Spleen (tissue), 11 donors: Measurements from ENCODE around the gene SVOP. TPM values are rescaled to one million over a fixed set of nuclear protein-coding genes. Genes with fewer than 3 reads are reported as not detected.
"Not testable (repeated sequence)": the region's sequence is repeated elsewhere in the genome, so short reads cannot be mapped to it uniquely, and the experiment has no call there.

Experiments used
- DNase-seq: peaks from one replicate; pipeline ENCODE4 v3.0.0-alpha.2; 2020
- H3K27ac ChIP-seq, 8 donors: fragments of 200-600 bp; sonication (generic) in 7 of 8; 1 replicate in 4 of 8; 2 replicates in 4 of 8; pipeline versions ENCODE4 v1.5.0 to v1.8.0; 2016 to 2021; ENCODE audit warnings: inconsistent platforms in 4 of 8, mild to moderate bottlenecking in 4 of 8, moderate library complexity in 1 of 8
- H3K27me3 ChIP-seq, 7 donors: fragments of 200-600 bp; sonication (generic) in 6 of 7; replicated peaks in 1 of 7; 1 replicate in 4 of 7; 2 replicates in 3 of 7; pipeline versions ENCODE4 v1.5.0 to v1.8.0; 2016 to 2021; ENCODE audit warnings: inconsistent platforms in 3 of 7, mild to moderate bottlenecking in 1 of 7
- H3K36me3 ChIP-seq, 6 donors: fragments of 200-600 bp; sonication (generic) in 5 of 6; 1 replicate in 4 of 6; 2 replicates in 2 of 6; pipeline versions ENCODE4 v1.5.0 to v1.8.0; 2016 to 2021; ENCODE audit warnings: inconsistent platforms in 2 of 6
- H3K4me1 ChIP-seq, 6 donors: fragments of 200-600 bp; sonication (generic) in 5 of 6; 1 replicate in 3 of 6; 2 replicates in 3 of 6; pipeline versions ENCODE4 v1.5.0 to v1.8.0; 2016 to 2021; ENCODE audit warnings: inconsistent platforms in 3 of 6
- H3K4me3 ChIP-seq, 8 donors: fragments of 200-600 bp; sonication (generic) in 7 of 8; 1 replicate in 4 of 8; 2 replicates in 4 of 8; pipeline versions ENCODE4 v1.5.0 to v1.8.0; 2016 to 2021; ENCODE audit warnings: inconsistent platforms in 4 of 8, mild to moderate bottlenecking in 4 of 8, moderate library complexity in 2 of 8
- H3K9me3 ChIP-seq, 8 donors: fragments of 200-600 bp; sonication (generic) in 7 of 8; 1 replicate in 4 of 8; 2 replicates in 4 of 8; pipeline versions ENCODE4 v1.5.0 to v1.8.0; 2016 to 2021; ENCODE audit warnings: inconsistent platforms in 4 of 8
- POLR2A ChIP-seq, 3 donors: fragments of 450-650 bp; IDR thresholded peaks; one replicate each; pipeline ENCODE4 v1.5.1; 2017; ENCODE audit warnings: antibody characterized with exemption in 3 of 3, mild to moderate bottlenecking in 1 of 3
- POLR2AphosphoS5 ChIP-seq, 3 donors: sonication (generic); formaldehyde crosslinking; IDR thresholded peaks; one replicate each; pipeline ENCODE4 v1.5.1; 2017; ENCODE audit warnings: antibody characterized with exemption in 3 of 3
- WGBS, 5 donors: extraction: QIAGEN DNeasy Blood & Tissue Kit in 3 of 5; methylation state at CpG; one replicate each; pipeline versions ENCODE4 v1.1.5 to v1.1.7; 2013 to 2018; 5-methylcytosine and 5-hydroxymethylcytosine counted together
- intact Hi-C: fragments of 100-400 bp; cut with DNase I; formaldehyde crosslinking; loops from one replicate; pipeline ENCODE4 v1.15.0; 2023; ENCODE audit warnings: low total_unique reads
- polyA plus RNA-seq, 3 donors: library from polyadenylated mRNA; stranded (reverse); fragments of 200-250 nt; gene quantifications; one replicate each; pipeline ENCODE4 v1.2.1, GENCODE V29; 2013
- total RNA-seq, 7 donors: library from RNA; depleted of rRNA in 3 of 7; stranded (reverse); fragments of >200 nt in 3 of 7; fragmentation: NEBNext Ultra II Directional in 4 of 7; extraction: Animal tissue kit (Norgen Biotek cat#: 25700) in 4 of 7; gene quantifications; one replicate each; pipeline versions ENCODE4 v1.1.0 to v1.2.1, GENCODE V29; 2016 to 2021
- TF ChIP-seq, protein P1 (sequence below), 11 experiments: fragments of 200-600 bp in 7 of 11; fragments of 450-650 bp in 4 of 11; sonication (generic) in 4 of 11; IDR thresholded peaks in 8 of 11; conservative IDR thresholded peaks in 3 of 11; 1 replicate in 7 of 11; 2 replicates in 4 of 11; pipeline versions ENCODE4 v1.4.0 to v1.8.0; 2016 to 2021; ENCODE audit warnings: antibody characterized with exemption in 11 of 11, inconsistent platforms in 4 of 11, mild to moderate bottlenecking in 1 of 11
- donor health status: healthy with polysubstance abuse.
- donor health status: DM: no; HTN: no; CAD: no; lungs with moderate emphysema.
- donor health status: DM: no; HTN: no; CAD: no.
- donor health status: Bipolar disorder and iron deficiency.
- donor health status: healthy.
- donor health status: DM: no; HTN: no; CAD: no.
- donor health status: DM: yes; HTN: yes; CAD: no.

Gene SVOP
- total and polyA plus RNA-seq, 10 donors, result not detected

GRCh38 chr12:109036975-109037374 lies 16.1 kb upstream of the SVOP start:
- peaks cover 0 to 17% (median 0%) of the 10 kb centered on the region in 7 donors for H3K27me3 ChIP-seq
- DNase-seq, result no peak
- H3K4me1 ChIP-seq, result no peaks in the 10 kb centered on the region
- no peak overlapping the region for H3K4me3 ChIP-seq
- WGBS, 5 donors, result 0 to 87% (median 70%) methylated on average over 1 of the region's 1 CpG
- H3K27ac ChIP-seq, result no peak overlapping the region
- intact Hi-C loops, result no loop called here
- H3K9me3 ChIP-seq, result peaks cover 0 to 48% (median 34%) of the 10 kb centered on the region in 8 donors
- no peaks in the 10 kb centered on the region for H3K36me3 ChIP-seq
- no peak for TF ChIP-seq POLR2A (IDR thresholded peaks at IDR 0.05)
- TF ChIP-seq POLR2AphosphoS5 (IDR thresholded peaks at IDR 0.05), result no peak

DNA sequence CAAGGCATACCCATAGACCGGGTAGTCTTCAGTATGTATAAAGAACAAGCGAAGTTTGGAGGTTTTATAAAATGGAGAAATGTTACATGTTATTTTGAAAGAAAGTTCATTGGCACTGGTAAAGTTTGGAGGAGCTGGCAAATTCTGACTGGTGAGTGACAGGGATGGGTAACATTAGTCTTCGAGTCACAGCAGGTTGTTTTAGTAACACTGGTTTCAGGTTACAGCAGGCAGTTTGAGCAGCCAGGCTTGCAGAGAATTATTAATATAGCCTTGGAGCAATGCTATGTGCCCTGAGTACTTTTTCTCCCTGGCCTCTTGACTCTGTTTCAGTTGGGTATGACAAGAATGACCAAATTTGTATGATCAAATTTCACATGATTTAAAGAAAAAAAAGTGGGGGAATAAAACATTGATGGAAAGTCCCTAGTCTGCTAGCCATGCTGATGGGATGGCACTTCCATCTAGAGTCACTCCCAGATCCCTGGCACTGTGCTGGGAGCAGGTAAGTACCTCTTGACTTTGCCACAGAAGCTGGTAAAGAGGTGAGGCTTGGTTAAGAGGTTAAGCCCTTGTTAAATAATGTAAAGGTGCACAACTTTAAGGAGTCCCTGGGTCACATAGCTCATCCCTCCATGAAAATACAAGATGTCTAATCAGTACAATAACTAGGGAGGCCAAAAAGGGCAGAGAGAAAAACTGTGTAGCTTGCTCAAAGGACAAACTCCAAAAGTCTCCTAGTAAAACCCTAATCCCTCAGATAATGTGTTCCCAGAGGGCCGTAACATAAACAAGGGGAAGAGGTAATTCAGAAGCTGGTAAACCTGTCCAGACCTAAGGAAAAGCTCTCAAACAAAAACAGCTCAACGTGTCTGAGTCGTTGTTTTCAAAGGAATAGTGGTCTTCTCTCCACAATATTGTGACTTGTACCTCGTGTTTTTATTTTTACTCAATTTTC lies 12.7 kb upstream of the SVOP start:
- intact Hi-C loops, result no loop called here
- Histone ChIP-seq H3K9me3 (peaks cover 0 to 28% (median 24%) of the 10 kb centered on the region in 8 donors), H3K4me1 (no peaks in the 10 kb centered on the region), H3K4me3 (no peak overlapping the region), H3K27me3 (peaks cover 0 to 16% (median 0%) of the 10 kb centered on the region in 7 donors), H3K36me3 (no peaks in the 10 kb centered on the region), H3K27ac (no peak overlapping the region)
- TF ChIP-seq POLR2A (IDR thresholded peaks at IDR 0.05) (no peak), POLR2AphosphoS5 (IDR thresholded peaks at IDR 0.05) (no peak)
- TF ChIP-seq, protein P1, sequence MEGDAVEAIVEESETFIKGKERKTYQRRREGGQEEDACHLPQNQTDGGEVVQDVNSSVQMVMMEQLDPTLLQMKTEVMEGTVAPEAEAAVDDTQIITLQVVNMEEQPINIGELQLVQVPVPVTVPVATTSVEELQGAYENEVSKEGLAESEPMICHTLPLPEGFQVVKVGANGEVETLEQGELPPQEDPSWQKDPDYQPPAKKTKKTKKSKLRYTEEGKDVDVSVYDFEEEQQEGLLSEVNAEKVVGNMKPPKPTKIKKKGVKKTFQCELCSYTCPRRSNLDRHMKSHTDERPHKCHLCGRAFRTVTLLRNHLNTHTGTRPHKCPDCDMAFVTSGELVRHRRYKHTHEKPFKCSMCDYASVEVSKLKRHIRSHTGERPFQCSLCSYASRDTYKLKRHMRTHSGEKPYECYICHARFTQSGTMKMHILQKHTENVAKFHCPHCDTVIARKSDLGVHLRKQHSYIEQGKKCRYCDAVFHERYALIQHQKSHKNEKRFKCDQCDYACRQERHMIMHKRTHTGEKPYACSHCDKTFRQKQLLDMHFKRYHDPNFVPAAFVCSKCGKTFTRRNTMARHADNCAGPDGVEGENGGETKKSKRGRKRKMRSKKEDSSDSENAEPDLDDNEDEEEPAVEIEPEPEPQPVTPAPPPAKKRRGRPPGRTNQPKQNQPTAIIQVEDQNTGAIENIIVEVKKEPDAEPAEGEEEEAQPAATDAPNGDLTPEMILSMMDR (IDR thresholded peaks at IDR 0.05 in 8 of 11, conservative IDR thresholded peaks at IDR 0.05 in 3 of 11), result no peak
- no peak for DNase-seq
- 55 to 64% (median 62%) methylated on average over 7 of the region's 7 CpGs for WGBS, 5 donors

DNA sequence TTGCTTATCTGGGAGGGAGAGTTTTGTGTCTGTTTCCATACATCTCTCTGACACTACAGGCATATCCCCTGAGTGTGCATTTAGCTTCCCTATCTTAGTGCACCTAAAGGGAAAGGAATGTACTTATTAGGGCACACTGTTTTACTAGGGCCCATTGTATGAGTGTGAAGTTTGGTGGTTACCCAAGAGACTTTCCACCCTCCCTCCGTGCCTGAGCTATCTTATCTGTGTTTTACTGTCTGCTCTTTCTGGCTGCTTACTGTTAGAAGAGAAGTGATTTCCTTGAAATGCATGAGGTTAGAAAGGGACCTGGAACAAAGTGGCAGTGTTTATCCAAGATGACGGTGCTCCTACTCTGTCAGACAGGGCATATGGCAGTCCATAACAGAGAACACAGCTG lies 8.5 kb upstream of the SVOP start:
- no peak for DNase-seq
- Histone ChIP-seq H3K9me3 (no peaks in the 10 kb centered on the region), H3K4me1 (no peaks in the 10 kb centered on the region), H3K27ac (no peak overlapping the region), H3K4me3 (no peak overlapping the region), H3K27me3 (peaks cover 0 to 16% (median 0%) of the 10 kb centered on the region in 7 donors), H3K36me3 (no peaks in the 10 kb centered on the region)
- intact Hi-C loops, result no loop called here
- no peak for TF ChIP-seq POLR2A (IDR thresholded peaks at IDR 0.05)
- TF ChIP-seq, protein P1 (IDR thresholded peaks at IDR 0.05 in 8 of 11, conservative IDR thresholded peaks at IDR 0.05 in 3 of 11), result no peak
- no peak for TF ChIP-seq POLR2AphosphoS5 (IDR thresholded peaks at IDR 0.05)
- 69 to 85% (median 81%) methylated on average over 2 of the region's 2 CpGs for WGBS, 5 donors

GRCh38 chr12:109028624-109029023 lies 7.8 kb upstream of the SVOP start:
- intact Hi-C loops, H3K27ac ChIP-seq: not testable (repeated sequence)
- WGBS, 5 donors, result 42 to 75% (median 52%) methylated on average over 3 of the region's 3 CpGs

GRCh38 chr12:109027767-109028166 lies 6.9 kb upstream of the SVOP start:
- peaks cover 0 to 16% (median 0%) of the 10 kb centered on the region in 7 donors for H3K27me3 ChIP-seq
- no peak for DNase-seq
- no peak for TF ChIP-seq POLR2A (IDR thresholded peaks at IDR 0.05)
- no peak for TF ChIP-seq POLR2AphosphoS5 (IDR thresholded peaks at IDR 0.05)
- TF ChIP-seq, protein P1 (IDR thresholded peaks at IDR 0.05 in 8 of 11, conservative IDR thresholded peaks at IDR 0.05 in 3 of 11), result no peak
- H3K4me3 ChIP-seq, result no peak overlapping the region
- intact Hi-C loops, result no loop called here
- H3K9me3 ChIP-seq, result no peaks in the 10 kb centered on the region
- H3K4me1 ChIP-seq, result no peaks in the 10 kb centered on the region
- H3K36me3 ChIP-seq, result no peaks in the 10 kb centered on the region
- WGBS, 5 donors, result 20 to 33% (median 27%) methylated on average over 1 of the region's 1 CpG
- H3K27ac ChIP-seq, result no peak overlapping the region

More at GRCh38 chr12:109028624-109029023, 7.8 kb upstream of the SVOP start:
- not testable (repeated sequence) for H3K36me3 ChIP-seq, H3K9me3 ChIP-seq, H3K4me3 ChIP-seq, H3K4me1 ChIP-seq, DNase-seq
- H3K27me3 ChIP-seq, result peaks cover 0 to 16% (median 0%) of the 10 kb centered on the region in 7 donors
